C4-2B (cell line): ENCODE data around the gene AP3S1.

Experiments
- CTCF ChIP-seq: fragments of 450-650 bp; conservative IDR thresholded peaks from 2 replicates; pipeline ENCODE4 v1.5.1; 2017; ENCODE audit warnings: mild to moderate bottlenecking
- ZFX ChIP-seq: fragments of 450-650 bp; IDR thresholded peaks from 2 replicates; pipeline ENCODE4 v1.6.1; 2017

- TF ChIP-seq CTCF (no peak), ZFX (no peak)
Measured at GRCh38 chr5:115847290-115847689, 5.6 kb downstream of the AP3S1 start.
